DMS 273 (cell line): ENCODE data around the gene ADI1.

Experiments used
- DNase-seq: peaks from one replicate; lab custom pipeline; 2025; ENCODE audit not compliant: unreplicated experiment; lab: John Stamatoyannopoulos, UW

The ADI1 gene

DNA sequence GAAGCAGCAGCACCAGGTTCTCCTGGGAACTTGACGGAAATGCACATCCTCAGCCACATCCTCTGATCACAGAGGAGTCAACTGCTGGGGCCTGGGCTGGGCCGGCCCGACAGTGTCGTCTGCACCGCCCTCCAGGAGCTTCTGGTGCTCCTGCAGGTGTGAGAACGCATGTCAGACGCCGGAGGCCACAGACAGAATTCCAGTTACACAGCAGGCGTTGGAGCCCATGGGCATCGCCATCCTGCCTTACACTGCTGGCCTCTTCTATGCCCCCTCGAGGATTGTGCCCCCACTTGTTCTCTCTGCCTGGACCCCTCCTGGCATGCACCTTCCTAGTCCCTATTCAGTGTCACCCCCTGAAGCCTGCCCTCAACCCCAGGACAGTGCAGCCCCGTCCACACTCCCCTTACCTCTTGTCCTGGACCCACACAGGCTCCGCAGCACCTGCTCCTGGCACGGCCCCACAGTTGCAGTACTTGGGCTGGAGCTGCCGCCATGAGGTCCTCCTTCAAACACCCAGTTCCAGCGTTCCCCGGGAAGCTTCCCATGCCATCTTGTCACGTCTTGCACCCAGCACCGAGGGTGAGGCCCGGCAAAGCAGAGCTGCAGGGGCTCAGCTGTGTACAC lies 37.5 kb downstream of the ADI1 start:
- DNase-seq = no peak

GRCh38 chr2:3481011-3481400 lies 38.3 kb downstream of the ADI1 start:
- no peak for DNase-seq

DNA sequence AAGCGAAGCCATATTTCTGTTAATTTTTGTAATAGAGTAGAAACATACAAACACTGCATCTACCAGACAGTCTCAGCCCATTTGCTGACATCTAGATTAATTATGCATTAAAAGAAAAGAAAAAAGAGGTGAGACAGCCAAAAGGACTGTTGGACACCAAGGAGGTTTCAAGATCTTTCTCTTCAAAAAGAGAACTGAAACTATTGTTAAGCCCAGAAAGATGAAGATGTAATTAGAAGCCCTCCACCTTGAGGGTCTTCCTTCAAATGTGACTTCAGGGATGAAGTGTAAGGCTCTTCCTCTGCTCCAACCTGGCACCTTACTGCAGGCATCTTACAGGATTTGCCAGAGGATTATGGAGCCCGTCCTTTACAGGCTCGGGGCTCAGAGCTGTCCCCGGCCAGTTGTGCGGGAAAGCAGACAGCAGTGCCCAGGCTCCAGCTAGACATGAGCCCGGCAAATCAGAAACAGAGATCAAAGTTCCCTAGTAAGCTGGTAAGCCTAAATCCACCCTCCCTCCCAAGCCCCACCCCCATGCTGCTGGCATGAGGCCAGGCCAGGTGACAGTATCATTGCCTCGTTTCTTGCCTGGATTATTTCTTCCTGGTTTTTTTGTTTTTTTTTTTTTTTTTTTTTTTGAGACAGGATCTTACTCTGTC lies 38.9 kb downstream of the ADI1 start:
- no peak for DNase-seq

- DNase-seq = no peak
Measured at GRCh38 chr2:3479430-3480320, 39.7 kb downstream of the ADI1 start.

GRCh38 chr2:3478846-3479385 lies 40.4 kb downstream of the ADI1 start:
- DNase-seq = no peak

GRCh38 chr2:3476985-3477327 lies 42.4 kb downstream of the ADI1 start:
- no peak for DNase-seq

DNA sequence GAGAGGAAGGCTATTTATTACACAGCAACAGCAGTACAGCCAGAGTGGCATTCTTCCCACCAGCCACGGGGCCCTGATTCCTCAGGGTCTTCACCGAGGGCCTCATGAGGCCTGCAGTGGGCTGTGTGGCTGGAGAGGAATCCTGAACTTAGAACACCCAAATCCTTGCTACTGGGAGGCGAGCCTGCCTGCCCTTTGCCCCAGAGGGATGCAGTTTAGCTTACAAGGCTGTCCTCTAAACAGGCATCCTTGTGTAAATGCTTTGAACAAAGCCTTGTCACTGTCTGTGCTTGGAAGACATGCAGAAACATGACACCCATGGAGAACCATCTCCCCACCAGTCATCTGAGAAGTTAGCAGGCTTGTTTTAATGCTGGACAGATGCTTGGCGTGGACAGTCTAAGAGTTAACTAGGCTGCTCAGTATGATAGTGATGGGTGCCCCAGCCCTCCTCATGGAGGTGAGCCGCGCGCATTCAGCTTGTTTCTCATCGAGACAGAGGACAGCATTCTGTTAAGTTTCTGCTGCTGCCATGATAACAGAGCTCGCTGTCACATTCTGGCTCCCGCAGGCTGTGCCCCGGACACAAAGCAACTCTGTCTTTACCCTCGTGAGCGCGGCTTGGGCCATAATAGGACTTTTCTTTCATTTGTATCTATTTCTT lies 42.9 kb downstream of the ADI1 start:
- DNase-seq = no peak

GRCh38 chr2:3475771-3476170 lies 43.6 kb downstream of the ADI1 start:
- no peak for DNase-seq

DNA sequence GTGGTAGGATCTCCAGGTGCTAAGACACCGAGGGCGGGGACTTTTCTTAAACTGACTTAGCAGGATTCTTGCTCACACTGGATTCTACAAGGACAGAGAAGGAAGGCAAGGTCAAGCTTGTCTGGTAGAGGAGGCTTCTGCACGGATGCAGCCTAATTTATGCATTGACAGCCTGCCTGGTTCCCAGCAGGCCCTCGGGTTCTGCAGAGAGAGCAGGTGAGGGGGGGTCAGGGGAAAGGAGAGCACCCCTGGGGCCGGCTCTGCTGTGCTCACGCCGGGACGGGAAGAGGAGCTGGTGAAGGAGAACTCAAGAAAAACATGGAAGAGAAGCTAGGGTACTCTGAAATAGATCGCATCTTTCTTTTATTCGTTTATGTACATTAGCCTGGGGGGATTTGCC lies 46.4 kb downstream of the ADI1 start:
- no peak for DNase-seq

DNA sequence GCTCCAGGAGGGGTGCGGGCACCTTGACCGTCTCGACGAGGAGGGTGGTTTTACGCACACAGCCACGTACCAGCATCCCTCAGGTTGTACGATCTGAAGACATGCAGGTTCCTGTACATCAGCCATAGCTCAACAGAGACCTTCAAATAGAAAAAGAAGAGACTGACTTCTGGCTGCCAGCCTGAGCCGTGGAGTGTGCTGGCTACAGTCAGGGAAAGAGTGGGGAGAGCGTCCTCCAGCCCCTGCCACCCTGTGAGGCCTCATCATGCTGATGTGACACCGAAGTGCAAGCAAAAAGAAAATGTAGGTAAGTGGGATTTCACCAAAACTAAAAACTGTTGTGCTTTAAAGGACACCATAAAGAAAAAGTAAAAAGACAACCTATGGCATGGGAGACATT lies 47.0 kb downstream of the ADI1 start:
- DNase-seq = no peak

- no peak for DNase-seq
Measured at GRCh38 chr2:3470856-3471737, 48.2 kb downstream of the ADI1 start.

DNA sequence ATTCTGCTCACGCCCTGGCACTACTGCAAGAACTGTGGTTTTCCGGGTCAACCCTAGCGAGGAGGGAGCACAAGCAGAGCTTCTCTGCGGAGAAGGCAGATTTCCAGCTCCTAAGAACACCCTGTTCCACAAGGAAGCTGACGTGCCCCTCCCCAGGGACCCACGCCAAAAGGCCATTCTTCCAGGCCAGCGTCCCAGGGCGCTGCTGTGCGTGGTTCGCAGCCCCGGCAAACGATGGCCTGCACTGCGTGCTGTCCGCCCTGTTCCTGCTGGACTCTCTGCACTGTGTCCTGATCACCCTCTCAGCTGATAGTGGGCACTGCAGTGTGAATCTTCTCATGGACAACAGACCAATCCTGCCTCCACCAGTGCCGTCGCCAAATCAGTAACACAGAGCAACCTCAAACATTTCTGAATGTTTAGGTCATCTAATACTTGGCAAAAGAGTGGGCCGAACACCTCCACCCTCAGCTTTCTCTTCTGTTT lies 49.1 kb downstream of the ADI1 start:
- DNase-seq = no peak

DNA sequence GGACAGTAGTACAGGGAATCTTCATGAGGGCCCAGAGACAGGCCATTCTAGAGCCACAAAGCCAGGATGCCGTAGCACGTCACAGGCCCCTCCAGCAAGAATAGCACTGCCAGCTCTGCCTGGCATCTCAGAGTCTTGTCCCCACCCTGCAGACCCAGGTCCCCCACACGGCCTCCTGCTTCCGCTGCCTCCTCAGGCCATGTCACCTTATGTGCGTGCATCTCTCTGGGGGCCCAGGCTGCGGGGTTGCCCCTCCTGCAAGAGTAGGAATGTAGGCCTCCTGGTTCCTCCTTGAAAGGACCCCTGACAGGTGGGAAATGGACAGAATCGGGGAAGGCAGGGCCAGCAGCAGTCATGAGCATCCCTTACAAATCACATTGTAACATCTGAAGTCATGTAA lies 49.8 kb downstream of the ADI1 start:
- DNase-seq = no peak

GRCh38 chr2:3468296-3468988 lies 50.9 kb downstream of the ADI1 start:
- no peak for DNase-seq

GRCh38 chr2:3467654-3468053 lies 51.7 kb downstream of the ADI1 start:
- no peak for DNase-seq

DNA sequence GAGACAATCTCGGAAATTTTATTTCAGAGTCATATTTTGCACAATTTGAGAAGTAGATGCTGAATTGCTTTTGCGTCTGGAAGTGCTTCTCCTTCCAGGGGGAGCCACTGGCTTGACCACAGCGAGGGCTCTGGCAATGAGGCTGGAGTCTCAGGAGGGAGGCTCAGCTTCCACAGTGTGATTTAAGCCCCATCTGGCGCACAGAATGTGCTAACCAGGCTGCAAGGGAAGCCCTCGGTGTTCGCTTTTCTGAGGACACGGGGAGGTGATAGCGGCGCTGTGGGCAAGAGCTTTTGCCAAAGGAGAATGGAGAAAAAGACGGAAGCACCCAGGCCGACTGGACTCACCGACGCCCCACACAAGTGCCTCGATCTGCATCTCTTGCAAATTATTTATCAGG lies 52.4 kb downstream of the ADI1 start:
- no peak for DNase-seq

GRCh38 chr2:3466482-3466863 lies 52.9 kb downstream of the ADI1 start:
- no peak for DNase-seq

DNA sequence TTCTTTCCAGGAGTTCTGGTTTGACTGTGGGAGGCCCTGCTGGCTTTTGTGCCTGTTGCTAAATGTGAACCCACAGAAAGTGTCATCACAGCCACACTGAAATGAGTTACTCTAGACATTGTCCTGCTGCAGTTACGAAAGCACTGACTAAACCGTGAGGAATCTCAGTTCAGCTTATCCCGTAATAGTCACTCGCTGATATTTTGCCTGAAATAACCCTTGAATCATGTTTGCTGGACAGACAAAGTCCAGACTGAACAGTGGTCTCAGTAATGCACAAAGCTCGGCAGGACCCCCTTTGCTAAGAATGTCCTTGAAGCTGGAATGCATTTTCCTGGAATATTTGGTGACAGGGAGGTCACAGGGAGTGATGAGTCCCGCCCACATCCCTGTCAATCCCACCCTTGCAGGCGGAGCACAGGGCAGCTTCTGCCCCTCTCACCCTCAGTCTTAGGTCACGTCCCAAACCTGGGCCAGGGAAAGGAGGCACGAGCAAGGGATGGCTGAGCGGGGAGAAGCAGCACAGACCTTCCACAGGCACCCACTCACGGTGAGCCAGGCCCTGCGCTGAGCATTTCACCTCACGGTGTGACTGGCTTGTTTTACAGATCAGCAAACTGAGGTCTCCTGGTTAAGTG lies 53.4 kb downstream of the ADI1 start:
- no peak for DNase-seq

GRCh38 chr2:3465328-3465727 lies 54.0 kb downstream of the ADI1 start:
- DNase-seq = no peak
